Stimulated activated CD4-positive, alpha-beta T cell treated with anti-CD3 and anti-CD28 coated beads, Interleukin-4, amount 100 ng/mL, for 4 hours (primary cell): ENCODE results near the gene EHMT2.

Source experiments
- DNase-seq, 2 experiments: peaks; one replicate each; pipeline ENCODE4 v3.0.0-alpha.2; 2020

Gene EHMT2

GRCh38 chr6:31888276-31889258 is 8.9 kb downstream of the EHMT2 start:
- DNase-seq: peak; percentile 27 to 61

GRCh38 chr6:31887173-31888007 is 10.1 kb downstream of the EHMT2 start:
- DNase-seq: no peak

- DNase-seq: no peak
Measured at GRCh38 chr6:31886541-31886991, 10.9 kb downstream of the EHMT2 start.

GRCh38 chr6:31884528-31885035 is 12.9 kb downstream of the EHMT2 start:
- DNase-seq: no peak

- DNase-seq: no peak
Measured at GRCh38 chr6:31883676-31884075, 13.8 kb downstream of the EHMT2 start.

- no peak for DNase-seq
Measured at GRCh38 chr6:31882344-31882743, 15.2 kb downstream of the EHMT2 start.

- DNase-seq: no peak
Measured at GRCh38 chr6:31881136-31881859, 16.2 kb downstream of the EHMT2 start.

- DNase-seq: no peak
Measured at GRCh38 chr6:31880616-31881015, 16.9 kb downstream of the EHMT2 start.

GRCh38 chr6:31879901-31880300 is 17.6 kb downstream of the EHMT2 start:
- DNase-seq: no peak

- DNase-seq: no peak
Measured at GRCh38 chr6:31879143-31879542, 18.4 kb downstream of the EHMT2 start.

GRCh38 chr6:31878726-31879125 is 18.8 kb downstream of the EHMT2 start, which contains the start of gene SLC44A4:
TSS of gene SLC44A4 (minus strand) at chr6:31878997. CDS start at chr6:31878980, 17 bp downstream.
- no peak for DNase-seq

GRCh38 chr6:31878222-31878621 is 19.3 kb downstream of the EHMT2 start:
- no peak for DNase-seq

GRCh38 chr6:31877651-31878161 is 19.8 kb downstream of the EHMT2 start:
- no peak for DNase-seq

- DNase-seq: no peak
Measured at GRCh38 chr6:31877125-31877650, 20.3 kb downstream of the EHMT2 start.

GRCh38 chr6:31876357-31876756 is 21.1 kb downstream of the EHMT2 start:
- DNase-seq: no peak

- DNase-seq: no peak
Measured at GRCh38 chr6:31875877-31876276, 21.6 kb downstream of the EHMT2 start.

- DNase-seq: no peak
Measured at GRCh38 chr6:31874836-31875572, 22.5 kb downstream of the EHMT2 start.

GRCh38 chr6:31874084-31874670 is 23.3 kb downstream of the EHMT2 start:
- no peak for DNase-seq

- no peak for DNase-seq
Measured at GRCh38 chr6:31871046-31871659, 26.3 kb downstream of the EHMT2 start.

GRCh38 chr6:31870385-31870921 is 27.0 kb downstream of the EHMT2 start:
- no peak for DNase-seq
